GM10248 (cell line): ENCODE data around the gene PACRG.

Source experiments
- CTCF ChIA-PET: fragments of 300-600 bp; sonication (Branson Sonifier 250); formaldehyde crosslinking; extraction: SDS; loops from one replicate; lab custom pipeline; 2021; ENCODE audit warnings: antibody characterized with exemption; lab: Yijun Ruan, JAX
- POLR2A ChIA-PET: fragments of 350-650 bp; sonication (Branson Sonifier 250); formaldehyde crosslinking; extraction: SDS; loops from one replicate; lab custom pipeline; 2020; ENCODE audit warnings: antibody characterized with exemption; lab: Yijun Ruan, JAX
- DNase-seq: peaks from one replicate; pipeline ENCODE4 v3.0.0; 2012; ENCODE audit errors: extremely low spot score
- CTCF ChIP-seq: IDR thresholded peaks from 2 replicates; pipeline ENCODE4 v1.5.1; 2012; ENCODE audit warnings: mild to moderate bottlenecking, low read depth; ENCODE audit errors: extremely low read depth, missing control alignments, control extremely low read depth

The PACRG gene

GRCh38 chr6:163290545-163291274 lies 562.9 kb downstream of the PACRG start:
- no peak for DNase-seq
- ChIA-PET CTCF (no interaction called here), POLR2A (no interaction called here)
- no peak for TF ChIP-seq CTCF

GRCh38 chr6:163291622-163292021 lies 563.8 kb downstream of the PACRG start:
- POLR2A ChIA-PET = no interaction called here
- DNase-seq = peak; percentile 8
- no peak for TF ChIP-seq CTCF
- CTCF ChIA-PET = interaction anchor here (0.8 kb wide), 1 partner anchor 9 kb away, joined by 4 read pairs; no protein-coding TSS in a partner anchor

GRCh38 chr6:163293286-163293685 lies 565.5 kb downstream of the PACRG start:
- POLR2A ChIA-PET = no interaction called here
- no peak for TF ChIP-seq CTCF
- no peak for DNase-seq
- CTCF ChIA-PET = no interaction called here

GRCh38 chr6:163294734-163295133 lies 567.0 kb downstream of the PACRG start:
- DNase-seq = no peak
- CTCF ChIA-PET = interaction anchor here (1.0 to 2.3 kb wide), 2 partner anchors 14 to 28 kb away, joined by 4 to 7 read pairs; no protein-coding TSS in a partner anchor
- no peak for TF ChIP-seq CTCF

GRCh38 chr6:163296835-163297519 lies 569.2 kb downstream of the PACRG start:
- ChIA-PET POLR2A (no interaction called here), CTCF (interaction anchor here (0.9 to 2.3 kb wide), 4 partner anchors 10 to 14 kb away, joined by 3 to 7 read pairs (median 4); no protein-coding TSS in a partner anchor)
- TF ChIP-seq CTCF = no peak
- DNase-seq = no peak

More at GRCh38 chr6:163294734-163295133, 567.0 kb downstream of the PACRG start:
- POLR2A ChIA-PET = no interaction called here

GRCh38 chr6:163298079-163298830 lies 570.5 kb downstream of the PACRG start:
- ChIA-PET CTCF (interaction anchor here (0.6 to 1.3 kb wide), 3 partner anchors 9 to 657 kb away, joined by 3 read pairs; no protein-coding TSS in a partner anchor), POLR2A (interaction anchor here (0.6 kb wide), 1 partner anchor 66 kb away, joined by 3 read pairs; no protein-coding TSS in a partner anchor)
- TF ChIP-seq CTCF = no peak
- no peak for DNase-seq
